RWPE2 (cell line): Measurements from ENCODE around the gene C20orf96.

Source experiments
- ATAC-seq: fragments of 200-7000 bp; cut with Tn5 transposase; 3 replicates; pipeline ENCODE4 v1.9.1; 2021; ENCODE audit warnings: low read depth
- DNase-seq: peaks from one replicate; pipeline ENCODE4 v3.0.0-alpha.2; 2020; ENCODE audit warnings: low spot score
- H3K27ac ChIP-seq: fragments of 450-650 bp; 2 replicates; pipeline ENCODE4 v1.5.1; 2017; ENCODE audit warnings: mild to moderate bottlenecking; ENCODE audit not compliant: poor library complexity, severe bottlenecking
- H3K27me3 ChIP-seq: fragments of 250-450 bp; sonication (Bioruptor Pico); 2 replicates; pipeline ENCODE4 v1.5.1; 2021; ENCODE audit warnings: mild to moderate bottlenecking, moderate library complexity; ENCODE audit not compliant: insufficient read depth, poor library complexity, severe bottlenecking
- H3K36me3 ChIP-seq: fragments of 250-450 bp; sonication (Bioruptor Pico); 2 replicates; pipeline ENCODE4 v1.5.1; 2020; ENCODE audit warnings: low read depth, mild to moderate bottlenecking, moderate library complexity
- H3K4me1 ChIP-seq: fragments of 250-450 bp; sonication (Bioruptor Pico); 2 replicates; pipeline ENCODE4 v1.5.1; 2021; ENCODE audit warnings: mild to moderate bottlenecking, moderate library complexity; ENCODE audit not compliant: insufficient read depth, poor library complexity, severe bottlenecking
- H3K4me3 ChIP-seq: fragments of 250-450 bp; sonication (Bioruptor Pico); 2 replicates; pipeline ENCODE4 v1.5.1; 2021; ENCODE audit warnings: mild to moderate bottlenecking, moderate library complexity; ENCODE audit not compliant: severe bottlenecking
- H3K9me3 ChIP-seq: fragments of 250-450 bp; sonication (Bioruptor Pico); 2 replicates; pipeline ENCODE4 v1.5.1; 2021; ENCODE audit warnings: mild to moderate bottlenecking, moderate library complexity; ENCODE audit not compliant: severe bottlenecking
- CTCF ChIP-seq: fragments of 450-650 bp; IDR thresholded peaks from one replicate; pipeline ENCODE4 v1.5.1; 2017; ENCODE audit warnings: mild to moderate bottlenecking, moderate library complexity; ENCODE audit not compliant: poor library complexity, severe bottlenecking

Gene C20orf96

DNA sequence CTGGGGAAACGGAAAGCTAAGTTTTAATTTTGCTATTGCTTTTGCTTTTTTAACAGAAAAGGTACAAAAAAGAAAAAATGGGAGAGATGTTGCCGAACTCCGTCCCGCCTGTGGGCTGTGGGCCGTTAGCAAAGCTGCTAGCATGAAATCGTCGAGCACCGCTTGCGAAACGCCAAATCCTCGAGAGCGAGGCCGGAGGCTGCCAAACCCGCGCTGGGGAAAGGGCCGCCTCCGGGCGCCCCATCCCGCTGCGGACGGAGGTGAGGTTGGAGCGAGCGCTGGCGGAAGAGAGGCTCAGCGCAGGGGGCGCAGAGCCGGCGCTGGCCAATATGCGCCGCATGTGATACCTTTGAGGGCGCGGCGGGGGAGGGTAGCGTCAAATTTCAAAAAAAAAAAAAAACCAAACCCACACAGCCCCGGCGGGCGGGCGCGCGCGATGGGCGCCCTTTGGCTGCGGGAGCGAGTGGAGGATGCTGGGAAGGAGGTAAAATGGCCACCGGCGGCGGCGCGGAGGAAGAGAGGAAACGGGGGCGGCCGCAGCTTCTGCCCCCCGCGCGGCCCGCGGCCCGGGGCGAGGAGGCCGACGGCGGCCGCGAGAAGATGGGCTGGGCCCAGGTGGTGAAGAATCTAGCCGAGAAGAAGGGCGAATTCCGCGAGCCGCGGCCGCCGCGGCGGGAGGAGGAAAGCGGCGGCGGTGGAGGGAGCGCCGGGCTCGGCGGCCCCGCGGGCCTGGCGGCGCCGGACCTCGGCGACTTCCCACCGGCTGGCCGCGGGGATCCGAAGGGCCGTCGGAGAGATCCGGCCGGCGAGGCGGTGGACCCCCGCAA is 6.8 kb upstream of the C20orf96 start, which contains the start of gene ZCCHC3:
Gene ZCCHC3, plus strand, starts transcription at position 473 of the 827 bp plus-strand sequence. Its CDS starts 17 bp downstream, at position 490.
- peak; percentile 16 for TF ChIP-seq CTCF
- H3K27ac ChIP-seq: peak within 1 kb of the TSS; percentile 92
- DNase-seq (peak; percentile 92), ATAC-seq (peak; percentile 93)
- peaks cover 12% of the 10 kb centered on the region for H3K4me1 ChIP-seq
- H3K4me3 ChIP-seq: peak within 1 kb of the TSS; percentile 85
- no peaks in the 10 kb centered on the region for H3K27me3 ChIP-seq
- H3K9me3 ChIP-seq: no peaks in the 10 kb centered on the region
- H3K36me3 ChIP-seq: peaks cover 15% of the 10 kb centered on the region

DNA sequence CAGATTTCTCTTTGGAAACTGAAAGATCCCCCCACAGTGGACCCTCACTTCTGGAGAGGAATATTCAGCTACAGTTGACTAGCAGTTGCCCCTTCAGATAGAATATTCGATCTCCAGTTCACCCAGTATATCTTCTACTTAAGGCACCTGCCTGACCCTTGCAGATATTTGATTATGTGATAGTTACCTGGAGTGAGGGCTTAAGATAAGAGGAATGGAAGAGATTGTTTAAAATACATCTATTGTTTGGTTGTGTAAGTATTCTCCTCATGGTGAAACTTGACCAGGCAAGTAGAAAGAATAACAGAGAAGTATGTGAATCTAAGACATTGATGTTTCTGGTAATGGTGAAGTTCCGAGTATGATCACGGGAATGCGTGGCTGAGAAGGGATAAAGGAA is 5.3 kb upstream of the C20orf96 start:
- ATAC-seq (no peak), DNase-seq (no peak)
- Histone ChIP-seq H3K9me3 (no peaks in the 10 kb centered on the region), H3K4me1 (peaks cover 16% of the 10 kb centered on the region), H3K4me3 (no peak overlapping the region), H3K27ac (no peak overlapping the region), H3K36me3 (peaks cover 15% of the 10 kb centered on the region), H3K27me3 (no peaks in the 10 kb centered on the region)
- no peak for TF ChIP-seq CTCF

DNA sequence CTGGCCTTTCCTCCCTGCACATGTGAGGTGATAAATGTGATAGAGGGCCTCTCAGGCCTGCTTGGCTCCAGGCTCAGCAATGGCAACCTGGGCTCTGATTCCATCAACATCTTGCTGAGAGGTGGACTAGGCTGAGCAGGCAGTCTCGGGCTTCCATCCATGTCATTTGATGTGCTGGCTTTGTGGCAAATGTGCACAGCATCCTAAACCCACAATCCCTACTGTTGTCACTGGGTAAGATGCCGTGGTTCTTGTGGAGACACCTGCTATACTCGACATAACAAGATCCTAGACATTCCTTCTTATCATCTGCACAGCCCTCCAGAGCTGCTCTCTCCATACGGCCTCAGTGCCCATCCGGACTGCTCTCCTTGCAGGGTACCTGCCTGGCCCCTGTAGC is 4.1 kb upstream of the C20orf96 start:
- no peak overlapping the region for H3K4me3 ChIP-seq
- DNase-seq (no peak), ATAC-seq (no peak)
- H3K9me3 ChIP-seq: no peaks in the 10 kb centered on the region
- no peaks in the 10 kb centered on the region for H3K27me3 ChIP-seq
- no peak for TF ChIP-seq CTCF
- H3K4me1 ChIP-seq: peaks cover 13% of the 10 kb centered on the region
- H3K36me3 ChIP-seq: peaks cover 6% of the 10 kb centered on the region; the same call in 1 of the 2 replicates
- H3K27ac ChIP-seq: no peak overlapping the region

DNA sequence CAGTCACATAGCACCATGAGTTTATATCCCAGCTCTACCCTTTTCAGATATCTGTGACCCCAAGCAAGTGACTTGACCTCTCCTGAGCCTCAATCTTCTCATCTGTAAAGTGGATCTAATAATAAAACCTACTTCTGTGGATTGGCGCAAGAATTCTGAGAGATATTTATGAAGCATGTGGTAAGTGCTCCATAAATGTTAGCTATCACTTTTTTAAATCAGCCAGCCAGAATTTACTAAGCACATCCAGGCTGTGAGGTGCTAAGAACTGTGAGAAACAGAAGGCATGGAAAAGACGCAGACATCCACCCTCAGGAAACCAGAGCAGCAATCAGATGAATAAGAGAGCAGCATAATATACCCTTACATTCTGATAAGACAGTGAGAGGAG is 862 bp downstream of the C20orf96 start:
- no peak for TF ChIP-seq CTCF
- peak overlapping the region; percentile 69 for H3K4me3 ChIP-seq
- H3K36me3 ChIP-seq: no peaks in the 10 kb centered on the region
- H3K9me3 ChIP-seq: no peaks in the 10 kb centered on the region
- H3K27me3 ChIP-seq: no peaks in the 10 kb centered on the region
- ATAC-seq (peak; percentile 28), DNase-seq (no peak)
- peaks cover 4% of the 10 kb centered on the region for H3K4me1 ChIP-seq
- peak overlapping the region; percentile 40 for H3K27ac ChIP-seq

DNA sequence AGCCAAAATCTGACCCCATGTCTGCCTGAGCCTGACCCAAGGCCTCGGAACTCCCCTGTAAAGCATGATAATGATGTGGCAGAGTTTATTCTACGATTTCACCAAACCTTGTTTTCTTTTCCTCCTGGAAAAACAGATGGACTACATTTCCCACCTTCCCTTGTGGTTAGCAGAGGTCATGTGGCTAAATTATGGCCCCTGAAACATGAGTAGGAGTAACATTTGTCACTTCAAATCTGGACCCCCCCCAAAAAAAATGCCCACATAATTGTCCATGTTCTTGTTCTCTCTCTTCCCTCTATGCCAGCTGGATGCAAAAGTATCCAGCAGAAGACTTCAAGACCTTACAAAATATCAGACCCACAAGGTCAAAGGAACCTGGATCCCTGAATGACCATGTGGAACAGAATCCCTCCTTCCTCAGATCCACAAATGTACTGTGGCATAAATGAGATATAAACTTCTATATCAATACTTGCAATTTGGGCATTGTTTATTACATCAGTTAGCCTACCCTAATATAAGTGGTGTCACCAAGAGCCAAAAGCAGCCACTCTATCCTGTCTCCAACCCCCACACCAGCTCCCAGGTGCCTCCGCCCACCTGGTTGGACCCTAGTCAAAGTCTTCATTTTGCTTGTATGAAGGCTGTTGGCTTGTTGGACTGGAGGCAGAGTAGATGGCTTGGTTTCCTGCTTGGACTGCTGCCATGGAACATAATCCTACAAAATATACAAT is 1.4 kb downstream of the C20orf96 start:
- H3K27ac ChIP-seq: no peak overlapping the region
- peaks cover 4% of the 10 kb centered on the region for H3K4me1 ChIP-seq
- DNase-seq: no peak
- no peak for TF ChIP-seq CTCF
- no peaks in the 10 kb centered on the region for H3K36me3 ChIP-seq
- no peak for ATAC-seq
- H3K9me3 ChIP-seq: no peaks in the 10 kb centered on the region
- H3K27me3 ChIP-seq: no peaks in the 10 kb centered on the region
- H3K4me3 ChIP-seq: no peak overlapping the region
